Spleen (tissue), 7 donors: Measurements from ENCODE around the gene TPX2.

Source experiments
- CTCF ChIP-seq, 11 experiments: fragments of 200-600 bp in 7 of 11; fragments of 450-650 bp in 4 of 11; sonication (generic) in 4 of 11; IDR thresholded peaks in 8 of 11; conservative IDR thresholded peaks in 3 of 11; 1 replicate in 7 of 11; 2 replicates in 4 of 11; pipeline versions ENCODE4 v1.4.0 to v1.8.0; 2016 to 2021; ENCODE audit warnings: antibody characterized with exemption in 11 of 11, inconsistent platforms in 4 of 11, mild to moderate bottlenecking in 1 of 11
- POLR2A ChIP-seq, 3 donors: fragments of 450-650 bp; IDR thresholded peaks; one replicate each; pipeline ENCODE4 v1.5.1; 2017; ENCODE audit warnings: antibody characterized with exemption in 3 of 3, mild to moderate bottlenecking in 1 of 3
- donor health status: DM: no; HTN: no; CAD: no; lungs with moderate emphysema.
- donor health status: DM: no; HTN: no; CAD: no.
- donor health status: DM: no; HTN: no; CAD: no.

- TF ChIP-seq CTCF (IDR thresholded peaks at IDR 0.05 in 8 of 11, conservative IDR thresholded peaks at IDR 0.05 in 3 of 11) (no peak), POLR2A (IDR thresholded peaks at IDR 0.05) (no peak)
These were observed 30.2 kb upstream of the TPX2 start for GRCh38 chr20:31708736-31709534.
